Endothelial cell of umbilical vein (primary cell): Measurements from ENCODE around the gene GIPC3.

Experiments used
- CTCF ChIP-seq, 2 donors: IDR thresholded peaks; 1 replicate in 1 of 2; 2 replicates in 1 of 2; pipeline ENCODE4 v1.5.1; 2011; ENCODE audit warnings: low read length in 2 of 2, mild to moderate bottlenecking in 2 of 2, moderate library complexity in 2 of 2, control low read depth in 1 of 2, inconsistent platforms in 1 of 2, low read depth in 1 of 2; ENCODE audit not compliant: insufficient read depth in 1 of 2; ENCODE audit errors: extremely low read depth in 1 of 2
- EZH2 ChIP-seq: IDR thresholded peaks from 2 replicates; pipeline ENCODE4 v1.6.1; 2012; ENCODE audit warnings: borderline replicate concordance, low read depth, mild to moderate bottlenecking, moderate library complexity, low read length, inconsistent platforms; ENCODE audit not compliant: severe bottlenecking
- POLR2A ChIP-seq: IDR thresholded peaks from 2 replicates; pipeline ENCODE4 v1.6.1; 2012; ENCODE audit warnings: low read depth, mild to moderate bottlenecking, control low read depth, low read length
- POLR2AphosphoS5 ChIP-seq: IDR thresholded peaks from 2 replicates; pipeline ENCODE4 v1.6.1; 2012; ENCODE audit warnings: low read depth, mild to moderate bottlenecking, control low read depth, low read length, moderate library complexity; ENCODE audit not compliant: insufficient read depth

- TF ChIP-seq POLR2A (no peak), CTCF (IDR thresholded peaks at IDR 0.05; ENCODE audit: extremely low read depth in 1 of 2, insufficient read depth in 1 of 2, low read depth in 1 of 2, low read length in 2 of 2) (no peak), EZH2 (no peak), POLR2AphosphoS5 (no peak)
Measured at GRCh38 chr19:3570606-3571011, 14.7 kb upstream of the GIPC3 start.
